Gastrocnemius medialis (tissue), 4 donors: ENCODE data around the gene ZNF649. TPM values are rescaled to one million over a fixed set of nuclear protein-coding genes. Genes with fewer than 3 reads are reported as not detected.
A peak's percentile ranks its signal among the peaks of the same experiment; 100 is the strongest.

Experiments used
- ATAC-seq, 2 donors: fragments of 150-250 bp; one replicate each; pipeline ENCODE4 v1.9.1; 2016
- DNase-seq, 2 donors: peaks; one replicate each; pipeline ENCODE4 v3.0.0-alpha.2; 2019
- H3K27ac ChIP-seq, 4 donors: fragments of 200-600 bp; sonication (generic); 1 replicate in 1 of 4; 2 replicates in 3 of 4; pipeline ENCODE4 v1.5.1; 2016 to 2018; ENCODE audit warnings: mild to moderate bottlenecking in 2 of 4, moderate library complexity in 1 of 4
- H3K27me3 ChIP-seq, 3 donors: fragments of 200-600 bp; sonication (generic) in 2 of 3; 1 replicate in 1 of 3; 2 replicates in 2 of 3; pipeline versions ENCODE4 v1.5.1 to v1.6.0; 2016 to 2019; ENCODE audit warnings: mild to moderate bottlenecking in 1 of 3, moderate library complexity in 1 of 3
- H3K36me3 ChIP-seq, 2 donors: fragments of 200-600 bp; sonication (generic) in 1 of 2; one replicate each; pipeline ENCODE4 v1.5.1; 2017 to 2018
- H3K4me1 ChIP-seq, 2 donors: fragments of 200-600 bp; sonication (generic) in 1 of 2; one replicate each; pipeline ENCODE4 v1.5.1; 2016 to 2017; ENCODE audit warnings: mild to moderate bottlenecking in 2 of 2
- H3K4me3 ChIP-seq, 4 donors: fragments of 200-600 bp; sonication (generic) in 3 of 4; 1 replicate in 1 of 4; 2 replicates in 3 of 4; pipeline ENCODE4 v1.5.1; 2016 to 2019; ENCODE audit warnings: mild to moderate bottlenecking in 2 of 4
- H3K9me3 ChIP-seq, 3 donors: fragments of 200-600 bp; sonication (generic) in 2 of 3; 1 replicate in 1 of 3; 2 replicates in 2 of 3; pipeline ENCODE4 v1.5.1; 2016 to 2019
- CTCF ChIP-seq, 5 experiments: fragments of 450-650 bp in 3 of 5; fragments of 200-600 bp in 2 of 5; sonication (generic) in 2 of 5; IDR thresholded peaks in 4 of 5; conservative IDR thresholded peaks in 1 of 5; 1 replicate in 4 of 5; 2 replicates in 1 of 5; pipeline ENCODE4 v1.5.1; 2016 to 2019; ENCODE audit warnings: antibody characterized with exemption in 5 of 5, mild to moderate bottlenecking in 3 of 5, moderate library complexity in 3 of 5
- POLR2A ChIP-seq, 2 donors: fragments of 450-650 bp; IDR thresholded peaks; one replicate each; pipeline ENCODE4 v1.6.1; 2017; ENCODE audit warnings: antibody characterized with exemption in 2 of 2, mild to moderate bottlenecking in 2 of 2, moderate library complexity in 2 of 2
- in situ Hi-C, 4 donors: fragments of 200-750 bp; cut with MboI; loops; one replicate each; pipeline versions ENCODE4 v1.15.0 to v1.8.0; 2017; ENCODE audit warnings: low sequenced_read_pairs in 4 of 4
- intact Hi-C: fragments of 100-400 bp; cut with DNase I; formaldehyde crosslinking; loops from one replicate; pipeline ENCODE4 v1.15.1; 2023; ENCODE audit warnings: low total_unique reads
- total RNA-seq, 4 donors: library from RNA; depleted of rRNA; stranded (reverse); fragments of >200 nt; gene quantifications; one replicate each; pipeline versions ENCODE4 v1.1.0 to v1.2.3, GENCODE V29; 2016

ZNF649 gene
- total RNA-seq, 4 donors from 2014 or later, result 2.6 to 4.7 (median 4.1) TPM

GRCh38 chr19:51901860-51902259, 3.0 kb downstream of the ZNF649 start:
- intact Hi-C loops (loop anchor here (10.0 kb wide), 1 partner anchor 327 kb away; the partner anchor contains the start of gene ZNF175), in situ Hi-C loops (no loop called here)
- ATAC-seq, result no peak
- DNase-seq, result no peak
- H3K4me1 ChIP-seq, result peaks cover 10 to 15% of the 10 kb centered on the region in 2 donors
- no peak overlapping the region for H3K4me3 ChIP-seq
- TF ChIP-seq CTCF (IDR thresholded peaks at IDR 0.05 in 4 of 5, conservative IDR thresholded peaks at IDR 0.05 in 1 of 5) (no peak), POLR2A (IDR thresholded peaks at IDR 0.05) (no peak)
- peaks cover under 1 to 30% (median 3%) of the 10 kb centered on the region in 3 donors for H3K9me3 ChIP-seq
- peaks cover 7 to 62% of the 10 kb centered on the region in 2 donors for H3K36me3 ChIP-seq
- no peaks in the 10 kb centered on the region for H3K27me3 ChIP-seq
- no peak overlapping the region for H3K27ac ChIP-seq

DNA sequence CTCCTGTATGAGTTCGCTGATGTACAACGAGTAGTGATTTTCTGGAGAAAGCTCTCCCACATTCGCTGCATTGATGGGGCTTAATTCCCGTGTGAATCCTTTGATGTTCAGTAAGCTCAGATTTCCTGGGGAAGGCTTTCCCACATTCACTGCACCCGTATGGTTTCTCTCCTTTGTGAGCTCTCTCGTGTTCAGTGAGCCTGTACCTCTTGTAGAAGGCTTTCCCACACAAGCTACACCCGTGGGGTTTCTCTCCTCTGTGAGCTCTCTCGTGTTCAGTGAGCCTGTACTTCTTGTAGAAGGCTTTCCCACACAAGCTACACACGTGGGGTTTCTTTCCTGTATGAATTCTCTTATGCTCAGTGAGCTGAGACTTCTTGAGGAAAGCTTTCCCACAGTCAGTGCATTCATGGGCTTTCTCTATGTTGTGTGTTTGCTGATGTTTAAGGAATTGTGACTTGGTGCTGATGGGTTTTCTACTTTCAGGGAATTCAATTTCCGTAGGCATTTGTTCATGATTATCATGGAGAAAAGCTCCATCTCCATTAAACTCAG, 13.5 kb downstream of the ZNF649 start:
- DNase-seq (no peak), ATAC-seq (no peak)
- peaks cover 4 to 9% of the 10 kb centered on the region in 2 donors for H3K4me1 ChIP-seq
- H3K9me3 ChIP-seq, result peaks cover 12 to 50% (median 31%) of the 10 kb centered on the region in 3 donors
- intact Hi-C loops, result no loop called here
- TF ChIP-seq POLR2A (IDR thresholded peaks at IDR 0.05) (no peak), CTCF (IDR thresholded peaks at IDR 0.05 in 4 of 5, conservative IDR thresholded peaks at IDR 0.05 in 1 of 5) (no peak)
- no peaks in the 10 kb centered on the region for H3K27me3 ChIP-seq
- in situ Hi-C loops, result no loop called here
- peak overlapping the region in 1 of 4 donors; percentile 15 for H3K4me3 ChIP-seq
- H3K36me3 ChIP-seq, result peaks cover 45 to 74% of the 10 kb centered on the region in 2 donors
- no peak overlapping the region for H3K27ac ChIP-seq

DNA sequence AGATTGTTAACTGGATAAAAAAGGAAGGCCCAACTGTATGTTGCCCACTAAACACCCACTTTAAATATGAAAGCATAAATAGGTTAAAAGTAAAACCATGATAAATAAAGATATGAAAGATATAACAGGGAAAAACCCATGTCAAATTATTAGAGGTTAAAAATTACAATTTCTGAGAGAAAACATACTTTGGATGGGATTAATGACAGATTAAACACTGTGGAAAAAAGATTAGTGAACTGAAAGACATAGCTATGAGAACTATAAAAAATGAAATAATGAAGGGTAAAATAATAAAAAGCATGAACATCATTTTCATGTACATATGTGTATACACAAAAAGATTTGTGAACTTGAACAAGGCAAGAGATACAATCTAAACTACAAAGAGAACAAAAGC, 14.9 kb downstream of the ZNF649 start:
- Histone ChIP-seq H3K36me3 (peaks cover 31 to 60% of the 10 kb centered on the region in 2 donors), H3K27ac (no peak overlapping the region), H3K27me3 (no peaks in the 10 kb centered on the region), H3K4me3 (no peak overlapping the region), H3K4me1 (peaks cover 4 to 9% of the 10 kb centered on the region in 2 donors), H3K9me3 (peaks cover 12 to 48% (median 31%) of the 10 kb centered on the region in 3 donors)
- intact Hi-C loops, result no loop called here
- no peak for ATAC-seq
- TF ChIP-seq CTCF (IDR thresholded peaks at IDR 0.05 in 4 of 5, conservative IDR thresholded peaks at IDR 0.05 in 1 of 5) (no peak), POLR2A (IDR thresholded peaks at IDR 0.05) (no peak)
- in situ Hi-C loops, result no loop called here
- no peak for DNase-seq

- Histone ChIP-seq H3K27me3 (no peaks in the 10 kb centered on the region), H3K4me3 (peak within 1 kb of the TSS; percentile 59 to 95 (median 84)), H3K9me3 (peaks cover 12 to 47% (median 24%) of the 10 kb centered on the region in 3 donors), H3K27ac (peak within 1 kb of the TSS; percentile 70 to 87 (median 82)), H3K4me1 (peaks cover 4 to 9% of the 10 kb centered on the region in 2 donors), H3K36me3 (peaks cover 23 to 51% of the 10 kb centered on the region in 2 donors)
- intact Hi-C loops, result loop anchor here (1.0 kb wide), 3 partner anchors 16 to 98 kb away; partner anchors contain the start of genes ZNF350 and ZNF613
- peak in 1 of 5 experiments; percentile 20 for TF ChIP-seq CTCF (IDR thresholded peaks at IDR 0.05 in 4 of 5, conservative IDR thresholded peaks at IDR 0.05 in 1 of 5)
- TF ChIP-seq POLR2A (IDR thresholded peaks at IDR 0.05), result no peak
- ATAC-seq (peak; percentile 98), DNase-seq (peak; percentile 81 to 86)
- in situ Hi-C loops, result no loop called here
Observed at GRCh38 chr19:51887522-51888498, 17.0 kb downstream of the ZNF649 start, which contains the start of gene ZNF577. TSS of gene ZNF577 (minus strand) at chr19:51887951. CDS start at chr19:51880382, 7,569 bp downstream.
